ENCODE data around the gene CGA.

CGA gene

GRCh38 chr6:87092435-87092834 lies 2.5 kb downstream of the CGA start:
- no peak overlapping the region for H3K27ac ChIP-seq
- no peak for TF ChIP-seq ZFX (IDR thresholded peaks at IDR 0.05; ENCODE audit: borderline replicate concordance)
- no peak for TF ChIP-seq CTCF (IDR thresholded peaks at IDR 0.05)

- TF ChIP-seq CTCF (IDR thresholded peaks at IDR 0.05) = no peak
- TF ChIP-seq ZFX (IDR thresholded peaks at IDR 0.05; ENCODE audit: borderline replicate concordance) = no peak
- H3K27ac ChIP-seq = no peak overlapping the region
Measured at GRCh38 chr6:87089135-87089534, 5.8 kb downstream of the CGA start.

- no peak overlapping the region for H3K27ac ChIP-seq
- TF ChIP-seq CTCF (IDR thresholded peaks at IDR 0.05) = no peak
- no peak for TF ChIP-seq ZFX (IDR thresholded peaks at IDR 0.05; ENCODE audit: borderline replicate concordance)
Measured at GRCh38 chr6:87088076-87088475, 6.8 kb downstream of the CGA start.

GRCh38 chr6:87082160-87082721 lies 12.7 kb downstream of the CGA start:
- no peak overlapping the region for H3K27ac ChIP-seq
- no peak for TF ChIP-seq CTCF (IDR thresholded peaks at IDR 0.05)
- TF ChIP-seq ZFX (IDR thresholded peaks at IDR 0.05; ENCODE audit: borderline replicate concordance) = no peak

GRCh38 chr6:87078983-87079616 lies 15.8 kb downstream of the CGA start:
- H3K27ac ChIP-seq = no peak overlapping the region
- TF ChIP-seq CTCF (IDR thresholded peaks at IDR 0.05) (peak; percentile 99), ZFX (IDR thresholded peaks at IDR 0.05; ENCODE audit: borderline replicate concordance) (no peak)

- no peak overlapping the region for H3K27ac ChIP-seq
- TF ChIP-seq ZFX (IDR thresholded peaks at IDR 0.05; ENCODE audit: borderline replicate concordance) (no peak), CTCF (IDR thresholded peaks at IDR 0.05) (no peak)
Measured at GRCh38 chr6:87075168-87075567, 19.7 kb downstream of the CGA start.

GRCh38 chr6:87074101-87074621 lies 20.7 kb downstream of the CGA start:
- TF ChIP-seq ZFX (IDR thresholded peaks at IDR 0.05; ENCODE audit: borderline replicate concordance) (no peak), CTCF (IDR thresholded peaks at IDR 0.05) (no peak)

More at GRCh38 chr6:87074101-87074621, 20.7 kb downstream of the CGA start:
- H3K27ac ChIP-seq = no peak overlapping the region

Data from 22Rv1 (cell line).